Measurements from ENCODE around the gene NAT16. TPM values are rescaled to one million over a fixed set of nuclear protein-coding genes. Genes with fewer than 3 reads are reported as not detected.

NAT16 gene
- total and polyA plus RNA-seq, 2 of the 4 experiments (the other 2 are of a cell fraction), result 0.05 TPM; not detected in 1

DNA sequence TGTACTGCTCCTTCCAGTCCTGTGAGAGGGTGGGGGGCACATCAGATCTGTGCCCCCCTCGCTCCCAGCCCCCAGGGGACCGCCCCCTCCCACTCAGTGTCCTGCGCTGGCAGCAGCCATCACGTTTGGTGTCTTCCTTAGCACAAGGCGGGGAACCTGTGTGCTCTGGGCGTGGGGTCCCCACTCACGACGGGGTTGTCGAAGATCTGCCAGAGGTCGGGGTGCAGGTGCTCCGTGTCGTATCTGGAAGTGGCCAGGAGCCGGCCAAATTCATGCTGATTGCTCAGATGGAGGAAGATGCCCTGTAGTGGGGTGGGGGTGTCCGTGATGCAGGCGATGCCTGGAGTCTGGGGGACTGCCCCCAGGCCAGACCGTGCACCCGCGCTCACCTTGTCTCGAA, 30.1 kb upstream of the NAT16 start:
- no peak overlapping the region for H4K91ac ChIP-seq (ENCODE audit: insufficient read depth, low read depth, low read length)
- no peak overlapping the region for H3K56ac ChIP-seq (ENCODE audit: extremely low read depth, insufficient read depth, low read length)
- POLR2A ChIA-PET (ENCODE audit: unreplicated experiment), result no interaction called here
- H3K18ac ChIP-seq (ENCODE audit: low read depth, low read length), result no peak overlapping the region
- no peak for ATAC-seq (ENCODE audit: low read depth)
- H4K20me1 ChIP-seq (ENCODE audit: insufficient read depth, low read length), result no peaks in the 10 kb centered on the region; the same call in 1 of the 2 replicates
- no peak overlapping the region for H3K4me2 ChIP-seq (ENCODE audit: low read depth, low read length)
- intact Hi-C loops (cut with micrococcal nuclease) (no loop called here), dilution Hi-C loops (cut with HindIII; ENCODE audit: low sequenced_read_pairs, unreplicated experiment) (no loop called here), in situ Hi-C loops (cut with MboI; ENCODE audit: low sequenced_read_pairs) (no loop called here)
- H3K4me1 ChIP-seq (ENCODE audit: control insufficient read depth, insufficient read depth, low read length), result no peaks in the 10 kb centered on the region
- no peak overlapping the region for H4K8ac ChIP-seq (ENCODE audit: low read depth in 2 of 2, low read length in 2 of 2)
- no peak overlapping the region for H3K4me3 ChIP-seq (ENCODE audit: insufficient read depth, low read depth, low read length)
- no peak overlapping the region for H2BK5ac ChIP-seq (ENCODE audit: low read depth, low read length, poor library complexity, severe bottlenecking)
- no peak overlapping the region for H2BK20ac ChIP-seq (ENCODE audit: low read depth, low read length)
- H2AK9ac ChIP-seq (replicated peaks; ENCODE audit: low read depth, low read length, poor library complexity), result no peak overlapping the region
- no peaks in the 10 kb centered on the region for H3K27me3 ChIP-seq (ENCODE audit: control insufficient read depth, insufficient read depth, low read length)
- no peak overlapping the region for H4K5ac ChIP-seq (ENCODE audit: low read depth, low read length)
- H3K9me3 ChIP-seq (ENCODE audit: control insufficient read depth, insufficient read depth, low read length), result no peaks in the 10 kb centered on the region
- H3K9me1 ChIP-seq (ENCODE audit: insufficient read depth, low read length), result no peaks in the 10 kb centered on the region
- peaks cover 0 to 5% of the 10 kb centered on the region in 2 experiments; a peak in 3 of 4 replicates for H3K79me1 ChIP-seq (ENCODE audit: low read depth in 1 of 2, low read length in 2 of 2)
- H3K36me3 ChIP-seq (ENCODE audit: control insufficient read depth, insufficient read depth, low read length), result peaks cover 56% of the 10 kb centered on the region
- H3K9ac ChIP-seq (ENCODE audit: low read depth, low read length), result no peak overlapping the region
- no peak overlapping the region for H2AFZ ChIP-seq (replicated peaks; ENCODE audit: low read length, poor library complexity)
- TF ChIP-seq POLR2A (IDR thresholded peaks at IDR 0.05; ENCODE audit: low read depth, low read length), result no peak
- TF ChIP-seq MAFK (IDR thresholded peaks at IDR 0.05; ENCODE audit: low read depth, low read length), result no peak
- TF ChIP-seq RCOR1 (IDR thresholded peaks at IDR 0.05; ENCODE audit: insufficient replicate concordance, low read length), result no peak
- no peak for TF ChIP-seq RAD21 (IDR thresholded peaks at IDR 0.05; ENCODE audit: low read length)
- no peak for TF ChIP-seq CEBPB (IDR thresholded peaks at IDR 0.05; ENCODE audit: low read depth, low read length)
- no peak for TF ChIP-seq MXI1 (IDR thresholded peaks at IDR 0.05; ENCODE audit: borderline replicate concordance, low read depth, low read length)
- TF ChIP-seq BHLHE40 (IDR thresholded peaks at IDR 0.05; ENCODE audit: low read depth, low read length), result no peak
- TF ChIP-seq, protein P1, sequence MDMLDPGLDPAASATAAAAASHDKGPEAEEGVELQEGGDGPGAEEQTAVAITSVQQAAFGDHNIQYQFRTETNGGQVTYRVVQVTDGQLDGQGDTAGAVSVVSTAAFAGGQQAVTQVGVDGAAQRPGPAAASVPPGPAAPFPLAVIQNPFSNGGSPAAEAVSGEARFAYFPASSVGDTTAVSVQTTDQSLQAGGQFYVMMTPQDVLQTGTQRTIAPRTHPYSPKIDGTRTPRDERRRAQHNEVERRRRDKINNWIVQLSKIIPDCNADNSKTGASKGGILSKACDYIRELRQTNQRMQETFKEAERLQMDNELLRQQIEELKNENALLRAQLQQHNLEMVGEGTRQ (IDR thresholded peaks at IDR 0.05; ENCODE audit: low read depth, low read length), result no peak
- no peak for TF ChIP-seq FOS (IDR thresholded peaks at IDR 0.05; ENCODE audit: low read depth, low read length)
- TF ChIP-seq CHD1 (IDR thresholded peaks at IDR 0.05; ENCODE audit: low read depth, low read length), result no peak
- no peak for TF ChIP-seq NFE2L2 (IDR thresholded peaks at IDR 0.05; ENCODE audit: low read depth, low read length)
- TF ChIP-seq SMC3 (IDR thresholded peaks at IDR 0.05; ENCODE audit: low read depth, low read length), result no peak
- TF ChIP-seq CTCF (conservative IDR thresholded peaks at IDR 0.05; ENCODE audit: low read depth, low read length), result no peak
- TF ChIP-seq, protein P2, sequence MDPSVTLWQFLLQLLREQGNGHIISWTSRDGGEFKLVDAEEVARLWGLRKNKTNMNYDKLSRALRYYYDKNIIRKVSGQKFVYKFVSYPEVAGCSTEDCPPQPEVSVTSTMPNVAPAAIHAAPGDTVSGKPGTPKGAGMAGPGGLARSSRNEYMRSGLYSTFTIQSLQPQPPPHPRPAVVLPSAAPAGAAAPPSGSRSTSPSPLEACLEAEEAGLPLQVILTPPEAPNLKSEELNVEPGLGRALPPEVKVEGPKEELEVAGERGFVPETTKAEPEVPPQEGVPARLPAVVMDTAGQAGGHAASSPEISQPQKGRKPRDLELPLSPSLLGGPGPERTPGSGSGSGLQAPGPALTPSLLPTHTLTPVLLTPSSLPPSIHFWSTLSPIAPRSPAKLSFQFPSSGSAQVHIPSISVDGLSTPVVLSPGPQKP (IDR thresholded peaks at IDR 0.05; ENCODE audit: borderline replicate concordance, low read depth, low read length), result no peak
- TF ChIP-seq RFX5 (IDR thresholded peaks at IDR 0.05; ENCODE audit: low read depth, low read length), result no peak
- no peak for TF ChIP-seq MAZ (IDR thresholded peaks at IDR 0.05; ENCODE audit: borderline replicate concordance, low read depth, low read length)
- DNase-seq, result no peak
- no peak overlapping the region for H3K4ac ChIP-seq (ENCODE audit: low read depth, low read length)
- no peak overlapping the region for H3K14ac ChIP-seq (replicated peaks; ENCODE audit: low read depth, low read length)
- no TSS peak for BruUV-seq (replicated peaks)
- CTCF ChIA-PET, result no interaction called here
- no peak overlapping the region for H2AK5ac ChIP-seq (ENCODE audit: low read depth, low read length)
- whole genome bisulfite sequencing, 2 experiments (ENCODE audit: extremely low coverage in 2 of 2, insufficient read length in 1 of 2), result 98% methylated on average over 11 of the region's 19 CpGs; no CpG with 5 or more reads in 1 of the 2 experiments
- H3K27ac ChIP-seq (ENCODE audit: insufficient read depth, low read length), result no peak overlapping the region
- no peak overlapping the region for H2BK15ac ChIP-seq (ENCODE audit: low read depth, low read length)
- no peak overlapping the region for H3K23ac ChIP-seq (ENCODE audit: low read depth, low read length)
- no peak overlapping the region for H2BK120ac ChIP-seq (ENCODE audit: low read depth, low read length)
